ENCODE results near the gene SLC26A4. TPM values are rescaled to one million over a fixed set of nuclear protein-coding genes. Genes with fewer than 3 reads are reported as not detected.
A peak's percentile ranks its signal among the peaks of the same experiment; 100 is the strongest.

SLC26A4 gene
- total RNA-seq, 6 donors from 2014 or later = 0.11 to 1.0 (median 0.56) TPM

GRCh38 chr7:107744345-107744750, 83.7 kb downstream of the SLC26A4 start:
- peak overlapping the region; percentile 93 to 99 (median 96) for H3K27ac ChIP-seq
- H3K36me3 ChIP-seq = peaks cover 0 to 7% (median 2%) of the 10 kb centered on the region in 4 donors
- TF ChIP-seq EP300 (IDR thresholded peaks at IDR 0.05) (no peak), POLR2A (IDR thresholded peaks at IDR 0.05) (no peak), POLR2AphosphoS5 (IDR thresholded peaks at IDR 0.05) (no peak), CTCF (IDR thresholded peaks at IDR 0.05) (no peak)
- peak overlapping the region; percentile 61 to 86 (median 75) for H3K4me3 ChIP-seq
- H3K9me3 ChIP-seq = no peaks in the 10 kb centered on the region
- 0 to 3% methylated on average over 13 to 22 of the region's 22 CpGs for WGBS, 2 donors
- no peak for DNase-seq
- peaks cover 25 to 45% (median 33%) of the 10 kb centered on the region in 4 donors for H3K4me1 ChIP-seq
- no peaks in the 10 kb centered on the region for H3K27me3 ChIP-seq
- ATAC-seq (ENCODE audit: low FRiP score in 2 of 2) = peak; percentile 63 to 76

GRCh38 chr7:107746006-107746405, 85.4 kb downstream of the SLC26A4 start:
- no peaks in the 10 kb centered on the region for H3K9me3 ChIP-seq
- H3K4me3 ChIP-seq = no peak overlapping the region
- H3K36me3 ChIP-seq = peaks cover 0 to 24% (median 14%) of the 10 kb centered on the region in 4 donors
- DNase-seq (no peak), ATAC-seq (ENCODE audit: low FRiP score in 2 of 2) (no peak)
- TF ChIP-seq POLR2A (IDR thresholded peaks at IDR 0.05) = no peak
- TF ChIP-seq EP300 (IDR thresholded peaks at IDR 0.05) = no peak
- TF ChIP-seq CTCF (IDR thresholded peaks at IDR 0.05) = no peak
- no peak for TF ChIP-seq POLR2AphosphoS5 (IDR thresholded peaks at IDR 0.05)
- WGBS, 2 donors = 45 to 52% methylated on average over 3 of the region's 3 CpGs
- H3K27ac ChIP-seq = no peak overlapping the region
- no peaks in the 10 kb centered on the region for H3K27me3 ChIP-seq
- H3K4me1 ChIP-seq = peaks cover 25 to 45% (median 33%) of the 10 kb centered on the region in 4 donors

GRCh38 chr7:107751113-107751512, 90.5 kb downstream of the SLC26A4 start:
- Histone ChIP-seq H3K4me1 (peaks cover 6 to 18% (median 13%) of the 10 kb centered on the region in 4 donors), H3K27ac (no peak overlapping the region), H3K27me3 (no peaks in the 10 kb centered on the region), H3K4me3 (no peak overlapping the region), H3K36me3 (peaks cover 14 to 75% (median 44%) of the 10 kb centered on the region in 4 donors), H3K9me3 (no peaks in the 10 kb centered on the region)
- WGBS, 2 donors = 95 to 99% methylated on average over 7 of the region's 7 CpGs
- TF ChIP-seq CTCF (IDR thresholded peaks at IDR 0.05) (no peak), POLR2A (IDR thresholded peaks at IDR 0.05) (no peak), POLR2AphosphoS5 (IDR thresholded peaks at IDR 0.05) (no peak), EP300 (IDR thresholded peaks at IDR 0.05) (no peak)
- no peak for DNase-seq
- ATAC-seq (ENCODE audit: low FRiP score in 2 of 2) = no peak

GRCh38 chr7:107754642-107755041, 94.0 kb downstream of the SLC26A4 start:
- 97 to 99% methylated on average over 2 of the region's 2 CpGs for whole genome bisulfite sequencing, 2 donors
- no peak for DNase-seq
- no peak overlapping the region for H3K27ac ChIP-seq
- H3K9me3 ChIP-seq = no peaks in the 10 kb centered on the region
- TF ChIP-seq CTCF (IDR thresholded peaks at IDR 0.05) (no peak), POLR2AphosphoS5 (IDR thresholded peaks at IDR 0.05) (no peak), EP300 (IDR thresholded peaks at IDR 0.05) (no peak), POLR2A (IDR thresholded peaks at IDR 0.05) (no peak)
- no peak overlapping the region for H3K4me3 ChIP-seq
- H3K36me3 ChIP-seq = peaks cover 30 to 100% (median 61%) of the 10 kb centered on the region in 4 donors
- H3K4me1 ChIP-seq = no peaks in the 10 kb centered on the region
- no peaks in the 10 kb centered on the region for H3K27me3 ChIP-seq
- no peak for ATAC-seq (ENCODE audit: low FRiP score in 2 of 2)

- no peaks in the 10 kb centered on the region for H3K9me3 ChIP-seq
- no peaks in the 10 kb centered on the region for H3K4me1 ChIP-seq
- no peak overlapping the region for H3K4me3 ChIP-seq
- DNase-seq (no peak), ATAC-seq (ENCODE audit: low FRiP score in 2 of 2) (no peak)
- peaks cover 25 to 74% (median 38%) of the 10 kb centered on the region in 4 donors for H3K36me3 ChIP-seq
- 94 to 100% methylated on average over 1 of the region's 1 CpG for WGBS, 2 donors
- no peak overlapping the region for H3K27ac ChIP-seq
- H3K27me3 ChIP-seq = no peaks in the 10 kb centered on the region
- TF ChIP-seq CTCF (IDR thresholded peaks at IDR 0.05) (no peak), POLR2A (IDR thresholded peaks at IDR 0.05) (no peak), POLR2AphosphoS5 (IDR thresholded peaks at IDR 0.05) (no peak), EP300 (IDR thresholded peaks at IDR 0.05) (no peak)
Measured at GRCh38 chr7:107758667-107759066, 98.0 kb downstream of the SLC26A4 start.
